Duodenal mucosa (tissue), 2 donors: ENCODE results near the gene SCGN.

Source experiments
- H3K27ac ChIP-seq: one replicate; pipeline ENCODE4 v1.7.0; 2013; ENCODE audit warnings: low read depth, low read length
- H3K27me3 ChIP-seq, 2 donors: one replicate each; pipeline ENCODE4 v1.7.0; 2013; ENCODE audit warnings: low read length in 2 of 2, control low read depth in 1 of 2; ENCODE audit not compliant: insufficient read depth in 2 of 2, control insufficient read depth in 1 of 2
- H3K36me3 ChIP-seq, 2 donors: one replicate each; pipeline ENCODE4 v1.7.0; 2013; ENCODE audit warnings: low read length in 2 of 2, control low read depth in 1 of 2; ENCODE audit not compliant: insufficient read depth in 2 of 2, control insufficient read depth in 1 of 2
- H3K4me1 ChIP-seq, 2 donors: one replicate each; pipeline ENCODE4 v1.7.0; 2013; ENCODE audit warnings: low read length in 2 of 2, control low read depth in 1 of 2; ENCODE audit not compliant: insufficient read depth in 2 of 2, control insufficient read depth in 1 of 2
- H3K4me3 ChIP-seq, 2 donors: one replicate each; pipeline ENCODE4 v1.7.0; 2013; ENCODE audit warnings: low read length in 2 of 2, low read depth in 1 of 2
- H3K9ac ChIP-seq, 2 donors: one replicate each; pipeline ENCODE4 v1.7.0; 2013; ENCODE audit warnings: low read length in 2 of 2, low read depth in 1 of 2
- H3K9me3 ChIP-seq, 2 donors: one replicate each; pipeline ENCODE4 v1.7.0; 2013; ENCODE audit warnings: low read length in 2 of 2, control low read depth in 1 of 2; ENCODE audit not compliant: control insufficient read depth in 1 of 2

SCGN gene, protein sequence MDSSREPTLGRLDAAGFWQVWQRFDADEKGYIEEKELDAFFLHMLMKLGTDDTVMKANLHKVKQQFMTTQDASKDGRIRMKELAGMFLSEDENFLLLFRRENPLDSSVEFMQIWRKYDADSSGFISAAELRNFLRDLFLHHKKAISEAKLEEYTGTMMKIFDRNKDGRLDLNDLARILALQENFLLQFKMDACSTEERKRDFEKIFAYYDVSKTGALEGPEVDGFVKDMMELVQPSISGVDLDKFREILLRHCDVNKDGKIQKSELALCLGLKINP

DNA sequence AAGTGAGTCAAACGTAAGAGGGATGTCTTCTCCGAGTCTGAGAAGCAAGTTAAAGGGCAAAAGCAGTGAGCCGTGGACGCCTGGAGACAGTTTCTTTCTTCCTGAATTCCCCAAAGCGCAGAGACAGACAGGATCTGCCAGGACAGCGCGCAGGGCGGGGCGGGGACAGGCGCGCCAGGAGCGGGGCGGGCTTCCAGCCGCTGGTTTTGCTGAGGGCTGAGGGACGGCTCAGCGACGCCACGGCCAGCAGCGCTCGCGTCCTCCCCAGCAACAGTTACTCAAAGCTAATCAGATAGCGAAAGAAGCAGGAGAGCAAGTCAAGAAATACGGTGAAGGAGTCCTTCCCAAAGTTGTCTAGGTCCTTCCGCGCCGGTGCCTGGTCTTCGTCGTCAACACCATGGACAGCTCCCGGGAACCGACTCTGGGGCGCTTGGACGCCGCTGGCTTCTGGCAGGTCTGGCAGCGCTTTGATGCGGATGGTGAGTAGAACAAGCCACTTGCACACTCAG lies at the start of gene SCGN:
TSS of gene SCGN (plus strand) at position 209 of the 509 bp plus-strand sequence. CDS start at position 398, 189 bp downstream.
- no peak within 1 kb of the TSS for H3K4me3 ChIP-seq
- H3K27me3 ChIP-seq: peaks cover 7 to 17% of the 10 kb centered on the region in 2 donors
- no peaks in the 10 kb centered on the region for H3K9me3 ChIP-seq
- no peak within 1 kb of the TSS for H3K9ac ChIP-seq
- no peak within 1 kb of the TSS for H3K27ac ChIP-seq
- H3K36me3 ChIP-seq: no peaks in the 10 kb centered on the region
- no peaks in the 10 kb centered on the region for H3K4me1 ChIP-seq

DNA sequence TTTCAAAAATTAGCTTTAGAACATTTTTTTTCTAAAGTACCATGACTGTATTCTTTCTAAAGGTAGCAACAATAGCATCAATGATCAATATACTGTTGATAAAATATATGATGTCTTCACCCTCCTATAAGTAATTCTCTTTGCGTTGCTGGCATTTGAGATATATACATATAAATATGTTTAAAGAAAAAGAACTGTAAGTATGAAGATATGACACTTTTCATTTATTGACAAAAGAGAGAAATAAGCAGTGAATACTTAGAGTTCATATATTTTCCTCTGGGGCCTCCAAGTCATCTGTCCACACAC lies 49.4 kb upstream of the SCGN start:
- H3K36me3 ChIP-seq: peaks cover 7 to 32% of the 10 kb centered on the region in 2 donors
- H3K9me3 ChIP-seq: no peaks in the 10 kb centered on the region
- H3K27ac ChIP-seq: no peak overlapping the region
- H3K9ac ChIP-seq: no peak overlapping the region
- H3K27me3 ChIP-seq: no peaks in the 10 kb centered on the region
- H3K4me1 ChIP-seq: no peaks in the 10 kb centered on the region
- no peak overlapping the region for H3K4me3 ChIP-seq

DNA sequence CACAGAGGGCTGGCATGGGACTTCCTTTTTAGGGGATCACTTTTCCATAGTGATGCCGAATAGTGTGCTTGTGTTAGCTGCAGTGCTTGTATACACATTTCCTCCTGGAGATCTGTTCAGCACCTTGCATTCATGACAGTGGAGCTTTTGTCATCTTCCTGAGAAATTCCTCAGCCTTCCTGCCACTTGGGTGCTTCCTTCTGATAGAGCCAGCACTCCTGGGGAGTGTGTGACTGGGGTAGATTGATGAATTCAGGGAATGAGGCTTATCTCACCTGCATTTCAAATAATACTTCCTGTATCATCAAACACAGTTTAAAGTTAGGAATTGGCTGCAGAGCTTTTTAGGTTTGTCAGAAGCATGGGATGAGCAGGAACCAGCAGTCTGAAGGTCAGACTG lies 48.8 kb upstream of the SCGN start:
- Histone ChIP-seq H3K36me3 (peaks cover 6 to 29% of the 10 kb centered on the region in 2 donors), H3K9me3 (no peaks in the 10 kb centered on the region), H3K27ac (no peak overlapping the region), H3K9ac (no peak overlapping the region), H3K4me3 (no peak overlapping the region), H3K4me1 (no peaks in the 10 kb centered on the region), H3K27me3 (no peaks in the 10 kb centered on the region)

DNA sequence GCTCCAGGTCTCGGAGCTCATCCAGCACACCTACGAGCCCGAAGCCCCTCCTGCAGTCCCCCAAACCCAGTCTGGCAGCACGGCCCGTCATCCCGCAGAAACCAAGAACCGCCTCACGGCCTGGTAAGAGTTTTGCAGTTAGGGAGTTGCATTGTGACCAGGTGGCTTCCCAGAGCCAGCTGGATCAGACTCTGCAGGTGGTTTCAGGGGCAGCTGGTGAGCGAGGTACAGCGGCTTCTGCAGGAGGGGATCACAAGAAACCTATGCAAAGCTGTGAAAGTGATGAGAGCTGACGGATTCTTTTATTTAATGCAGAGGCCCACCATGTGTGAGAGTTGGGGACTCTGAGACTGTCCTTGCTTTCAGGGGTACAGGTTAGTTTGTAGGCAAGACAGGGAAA lies 45.9 kb upstream of the SCGN start:
- H3K4me3 ChIP-seq: no peak overlapping the region
- peaks cover 20 to 36% of the 10 kb centered on the region in 2 donors for H3K36me3 ChIP-seq

DNA sequence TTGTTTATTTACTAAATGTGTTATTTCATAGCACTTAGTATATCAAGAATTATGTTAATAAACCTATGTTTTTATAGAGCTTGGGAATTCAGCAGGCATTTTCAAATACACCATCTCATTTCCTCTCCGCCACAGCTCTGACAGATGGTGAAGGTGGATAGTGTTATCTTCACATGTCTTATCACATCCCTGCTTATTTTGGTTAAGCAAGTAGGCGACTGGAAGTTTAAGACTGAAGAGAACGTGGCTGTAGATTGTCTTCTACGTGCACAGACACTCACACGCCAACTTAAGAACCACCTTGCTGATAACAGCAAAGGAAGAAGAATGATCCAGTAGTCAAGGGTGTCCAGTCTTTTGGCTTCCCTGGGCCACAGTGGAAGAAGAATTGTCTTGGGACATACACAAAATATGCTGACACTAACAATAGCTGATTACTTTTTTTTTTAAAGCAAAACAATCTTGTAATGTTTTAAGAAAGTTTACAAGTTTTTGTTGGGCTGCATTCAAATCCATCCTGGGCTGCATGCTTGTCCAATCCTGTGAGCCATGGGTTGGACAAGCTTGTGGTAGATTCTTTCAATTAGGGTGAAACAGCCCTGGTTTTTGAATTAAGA lies 43.3 kb upstream of the SCGN start:
- peaks cover 20 to 47% of the 10 kb centered on the region in 2 donors for H3K36me3 ChIP-seq
- no peaks in the 10 kb centered on the region for H3K27me3 ChIP-seq
- H3K9ac ChIP-seq: no peak overlapping the region
- H3K27ac ChIP-seq: no peak overlapping the region
- H3K4me1 ChIP-seq: no peaks in the 10 kb centered on the region
- no peak overlapping the region for H3K4me3 ChIP-seq
- H3K9me3 ChIP-seq: no peaks in the 10 kb centered on the region

More for the DNA sequence above, 45.9 kb upstream of the SCGN start:
- Histone ChIP-seq H3K27me3 (no peaks in the 10 kb centered on the region), H3K4me1 (no peaks in the 10 kb centered on the region), H3K9me3 (no peaks in the 10 kb centered on the region), H3K27ac (no peak overlapping the region), H3K9ac (no peak overlapping the region)

DNA sequence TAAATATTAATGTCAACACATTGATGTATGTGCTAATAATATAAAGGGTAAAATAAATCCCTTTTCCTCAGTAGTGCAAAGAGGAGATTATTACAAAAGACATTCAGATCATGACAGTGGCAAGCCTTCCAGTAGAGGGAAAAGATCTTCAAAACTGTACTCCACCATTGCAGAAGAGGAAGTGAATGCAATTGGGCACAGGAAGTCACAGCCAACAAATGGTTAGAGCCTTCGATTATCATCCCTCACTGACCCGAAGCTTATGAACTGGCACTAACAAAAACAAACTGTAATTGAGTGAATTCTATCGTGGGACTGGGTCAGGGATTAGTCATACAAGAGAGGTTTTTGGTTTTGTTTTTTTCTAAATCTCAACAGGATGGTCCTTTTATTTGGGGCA lies 39.3 kb upstream of the SCGN start:
- no peaks in the 10 kb centered on the region for H3K27me3 ChIP-seq
- H3K27ac ChIP-seq: no peak overlapping the region
- H3K9ac ChIP-seq: no peak overlapping the region
- no peaks in the 10 kb centered on the region for H3K9me3 ChIP-seq
- peaks cover 21 to 25% of the 10 kb centered on the region in 2 donors for H3K36me3 ChIP-seq
- H3K4me3 ChIP-seq: no peak overlapping the region
- H3K4me1 ChIP-seq: no peaks in the 10 kb centered on the region

DNA sequence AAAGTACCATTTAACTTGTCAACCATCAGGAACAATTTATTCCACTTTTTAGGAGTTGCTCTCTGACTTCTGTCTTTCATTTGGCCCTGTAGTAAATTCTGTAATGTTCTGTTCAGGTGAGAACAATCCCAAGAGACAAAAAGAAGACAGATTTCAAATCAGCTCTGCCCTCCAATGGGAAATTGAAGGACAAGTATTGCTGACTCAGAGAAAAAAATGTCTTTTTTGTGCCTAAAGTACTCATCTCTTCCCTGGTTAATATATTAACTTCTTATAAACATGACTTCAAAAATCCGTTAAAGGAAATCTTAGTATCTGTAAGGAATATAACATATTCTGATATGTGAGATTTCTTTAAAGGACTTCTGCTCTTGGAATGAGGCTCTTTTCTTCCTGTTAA lies 38.6 kb upstream of the SCGN start:
- H3K9ac ChIP-seq: no peak overlapping the region

DNA sequence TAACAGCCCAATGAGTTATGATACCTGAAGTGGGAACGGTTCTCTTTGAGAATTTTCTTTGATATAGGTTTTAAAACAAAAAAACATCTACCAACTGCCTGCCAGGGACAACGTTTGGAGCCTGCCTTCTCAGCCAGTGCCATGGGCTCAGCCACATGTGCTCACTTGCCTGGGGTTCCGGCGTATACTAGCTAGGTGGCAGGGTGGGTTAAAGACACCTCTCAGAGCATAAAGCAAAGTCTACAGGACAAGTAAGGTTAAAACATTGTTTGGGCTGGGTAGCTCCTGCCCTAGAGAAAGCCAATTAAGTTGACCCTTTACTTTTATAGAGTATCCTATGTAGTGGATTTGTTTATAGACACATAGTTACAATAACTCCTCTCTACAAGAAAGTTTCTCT lies 38.0 kb upstream of the SCGN start:
- Histone ChIP-seq H3K27ac (no peak overlapping the region), H3K9ac (no peak overlapping the region), H3K27me3 (no peaks in the 10 kb centered on the region), H3K4me3 (no peak overlapping the region), H3K36me3 (peaks cover 14 to 21% of the 10 kb centered on the region in 2 donors), H3K4me1 (no peaks in the 10 kb centered on the region), H3K9me3 (no peaks in the 10 kb centered on the region)

More for the DNA sequence above, 38.6 kb upstream of the SCGN start:
- no peaks in the 10 kb centered on the region for H3K27me3 ChIP-seq
- H3K36me3 ChIP-seq: peaks cover 19 to 25% of the 10 kb centered on the region in 2 donors
- H3K4me1 ChIP-seq: no peaks in the 10 kb centered on the region
- H3K27ac ChIP-seq: no peak overlapping the region
- H3K4me3 ChIP-seq: no peak overlapping the region
- no peaks in the 10 kb centered on the region for H3K9me3 ChIP-seq

DNA sequence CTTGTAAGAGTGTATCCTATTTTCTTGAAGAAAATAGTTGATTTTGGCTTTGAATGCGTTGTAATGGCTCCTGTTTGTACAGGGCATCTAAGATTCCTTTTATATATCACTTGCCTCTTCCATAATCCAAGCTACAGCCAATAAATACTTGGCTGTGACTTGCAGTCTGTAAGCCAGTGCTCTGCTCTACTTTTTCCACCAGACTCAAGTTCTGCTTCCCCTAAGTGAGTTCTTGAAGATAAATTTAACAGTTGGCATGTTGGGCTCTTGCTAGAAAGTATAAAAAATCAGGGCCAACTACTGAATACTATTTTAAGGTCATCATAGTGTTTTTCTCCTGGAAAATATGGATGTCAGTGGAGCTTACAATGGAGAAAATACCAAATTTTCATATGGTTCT lies 36.5 kb upstream of the SCGN start:
- peaks cover 9 to 19% of the 10 kb centered on the region in 2 donors for H3K36me3 ChIP-seq
- H3K9me3 ChIP-seq: no peaks in the 10 kb centered on the region
- no peak overlapping the region for H3K4me3 ChIP-seq
- H3K27ac ChIP-seq: no peak overlapping the region
- H3K9ac ChIP-seq: no peak overlapping the region
- no peaks in the 10 kb centered on the region for H3K4me1 ChIP-seq
- no peaks in the 10 kb centered on the region for H3K27me3 ChIP-seq

DNA sequence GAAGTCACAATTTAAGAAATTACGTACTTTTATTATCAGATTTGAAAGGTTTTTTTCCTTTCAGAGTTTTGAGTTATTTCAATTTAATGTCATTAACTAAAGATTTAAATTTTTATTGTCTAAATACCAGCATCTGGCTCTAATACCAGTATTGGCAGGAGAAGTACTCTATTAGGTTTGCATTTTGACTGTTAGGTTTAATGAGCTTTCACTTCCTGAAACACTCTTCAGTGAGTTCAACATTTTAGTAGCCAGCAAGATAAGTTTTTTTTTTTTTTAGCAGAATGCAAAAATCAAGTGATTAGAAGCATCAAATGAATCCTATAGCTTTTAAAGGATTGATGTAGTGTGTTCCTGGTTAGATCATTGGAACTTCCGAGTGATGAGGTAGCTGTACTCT lies 34.0 kb upstream of the SCGN start:
- Histone ChIP-seq H3K27ac (no peak overlapping the region), H3K36me3 (peaks cover 6 to 19% of the 10 kb centered on the region in 2 donors), H3K9me3 (no peaks in the 10 kb centered on the region), H3K4me3 (no peak overlapping the region), H3K9ac (no peak overlapping the region), H3K27me3 (no peaks in the 10 kb centered on the region), H3K4me1 (no peaks in the 10 kb centered on the region)
